NCI-H1694 (cell line): ENCODE data around the gene LEAP2.
"Not testable (repeated sequence)": the region's sequence is repeated elsewhere in the genome, so short reads cannot be mapped to it uniquely, and the experiment has no call there.

ENCODE experiments used
- DNase-seq: peaks from one replicate; lab custom pipeline; 2025; lab: John Stamatoyannopoulos, UW

Gene LEAP2

DNA sequence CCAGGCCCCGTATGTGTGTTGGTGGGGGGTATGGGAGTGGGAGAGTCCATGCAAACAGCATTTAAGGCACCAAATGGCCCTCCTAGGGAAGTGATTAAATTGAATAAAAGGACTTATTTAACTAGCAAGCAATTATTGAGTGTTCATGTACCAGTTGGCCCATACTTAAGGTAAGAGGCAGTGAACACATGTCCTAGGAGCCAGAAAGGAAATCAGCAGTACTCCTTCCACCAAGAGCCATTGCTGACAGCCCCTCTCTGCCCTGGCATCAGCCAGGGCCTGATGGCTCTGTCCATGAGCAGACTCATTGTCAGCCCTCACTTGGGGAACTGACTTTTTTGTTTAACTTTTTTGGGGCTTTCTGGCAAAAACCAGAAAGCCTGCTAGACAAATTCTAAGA, 32.6 kb upstream of the LEAP2 start:
- no peak for DNase-seq

DNA sequence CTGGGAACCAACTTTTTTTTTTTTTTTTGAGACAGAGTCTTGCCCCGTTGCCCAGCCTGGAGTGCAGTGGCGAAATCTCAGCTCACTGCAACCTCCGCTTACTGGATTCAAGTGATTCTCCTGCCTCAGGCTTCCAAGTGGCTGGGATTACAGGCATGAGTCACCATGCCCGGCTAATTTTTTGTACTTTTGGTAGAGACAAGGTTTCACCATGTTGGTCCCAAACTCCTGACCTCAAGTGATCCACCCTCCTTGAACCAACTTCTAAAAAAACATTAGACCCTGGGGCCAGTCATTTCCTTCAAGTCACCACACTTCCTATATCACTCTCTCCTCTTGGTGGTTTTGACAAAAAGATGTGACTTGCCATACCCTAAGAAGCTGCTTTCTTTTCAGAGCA, 32.2 kb upstream of the LEAP2 start:
- DNase-seq: no peak

GRCh38 chr5:132848270-132848669, 25.2 kb upstream of the LEAP2 start:
- DNase-seq: no peak

DNA sequence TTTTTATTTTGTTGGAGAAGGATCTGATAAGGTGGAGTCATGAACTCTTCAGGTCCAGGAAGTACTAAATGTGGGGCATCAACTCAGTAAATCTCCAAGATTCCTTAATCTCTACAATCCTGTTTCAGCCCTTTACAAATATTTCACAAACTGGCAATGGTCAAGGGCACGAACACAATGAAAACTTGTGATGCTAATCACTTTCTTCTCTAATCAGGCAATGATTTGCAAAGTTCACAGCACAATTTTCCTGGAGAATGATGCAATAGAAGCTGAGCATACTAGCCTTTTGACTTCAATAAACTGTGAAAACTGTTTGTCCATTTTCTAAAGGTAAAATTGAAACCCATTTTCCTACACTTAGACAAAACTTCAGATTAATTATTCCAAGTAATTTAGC, 24.1 kb upstream of the LEAP2 start:
- no peak for DNase-seq

GRCh38 chr5:132850066-132850465, 23.4 kb upstream of the LEAP2 start:
- no peak for DNase-seq

GRCh38 chr5:132853323-132853722, 20.1 kb upstream of the LEAP2 start:
- DNase-seq: no peak

- DNase-seq: no peak
Observed at GRCh38 chr5:132853790-132854189, 19.7 kb upstream of the LEAP2 start.

DNA sequence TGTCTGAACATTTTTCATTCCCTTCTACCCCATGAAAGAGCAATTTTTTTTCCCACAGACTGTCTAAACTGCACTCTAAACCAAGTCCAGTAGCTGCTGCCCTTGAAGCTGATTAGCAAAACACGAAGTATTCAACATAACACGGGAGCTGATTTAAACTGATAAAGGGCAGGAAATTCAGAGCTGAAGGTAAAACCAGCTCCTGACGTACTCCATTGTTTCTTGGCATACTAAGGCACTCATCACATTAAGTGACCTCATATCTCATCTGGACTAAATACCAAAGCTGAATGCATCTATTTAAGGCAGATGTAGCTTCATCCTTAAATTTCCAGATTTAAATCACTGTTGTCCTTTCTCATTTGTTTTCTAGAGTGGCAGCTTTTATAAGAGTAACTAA, 19.2 kb upstream of the LEAP2 start:
- no peak for DNase-seq

- not testable (repeated sequence) for DNase-seq
Observed at GRCh38 chr5:132854992-132855391, 18.5 kb upstream of the LEAP2 start.

GRCh38 chr5:132856011-132856410, 17.5 kb upstream of the LEAP2 start:
- no peak for DNase-seq

DNA sequence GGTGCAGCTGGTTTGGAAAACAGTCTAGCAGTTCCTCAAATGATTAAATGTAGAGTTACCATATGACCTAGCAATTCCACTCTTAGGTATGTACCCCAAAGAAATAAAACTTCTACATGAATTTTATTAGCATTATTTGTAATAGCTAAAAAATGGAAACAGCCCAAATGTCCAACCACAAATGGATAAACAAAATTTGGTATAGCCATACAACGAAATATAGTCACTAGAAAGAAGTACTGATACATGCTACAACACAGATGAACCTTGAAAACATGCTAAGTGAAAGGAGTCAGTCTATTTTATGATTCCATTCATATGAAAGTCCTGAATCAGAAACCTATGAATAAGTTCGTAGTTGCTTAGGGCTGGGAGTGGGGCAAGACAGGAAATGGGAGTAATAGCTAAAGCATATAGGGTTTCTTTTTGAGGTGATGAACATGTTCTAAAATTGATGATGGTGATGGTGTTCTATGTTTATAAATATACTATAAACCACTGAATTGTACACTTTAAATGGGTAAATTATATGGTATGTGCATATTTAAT, 13.5 kb upstream of the LEAP2 start:
- no peak for DNase-seq

DNA sequence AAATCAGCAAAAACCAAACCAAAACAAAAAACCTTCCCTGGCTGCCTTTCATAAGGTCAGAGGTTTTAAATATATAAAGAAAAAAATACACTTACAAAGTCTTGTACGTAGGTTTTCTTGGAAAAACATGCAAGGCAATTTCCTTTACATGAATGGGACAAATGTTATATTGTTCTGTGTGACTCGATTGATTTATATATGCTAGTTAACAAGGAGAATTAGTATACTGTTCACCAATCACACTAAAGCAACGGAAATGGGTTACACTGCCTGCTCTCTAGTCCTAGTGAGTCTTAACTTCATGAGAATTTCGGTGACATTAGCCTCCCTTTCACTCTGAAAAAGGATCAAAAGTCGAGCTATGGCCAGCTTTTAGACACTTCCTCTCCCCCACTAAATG, 12.7 kb upstream of the LEAP2 start:
- no peak for DNase-seq

DNA sequence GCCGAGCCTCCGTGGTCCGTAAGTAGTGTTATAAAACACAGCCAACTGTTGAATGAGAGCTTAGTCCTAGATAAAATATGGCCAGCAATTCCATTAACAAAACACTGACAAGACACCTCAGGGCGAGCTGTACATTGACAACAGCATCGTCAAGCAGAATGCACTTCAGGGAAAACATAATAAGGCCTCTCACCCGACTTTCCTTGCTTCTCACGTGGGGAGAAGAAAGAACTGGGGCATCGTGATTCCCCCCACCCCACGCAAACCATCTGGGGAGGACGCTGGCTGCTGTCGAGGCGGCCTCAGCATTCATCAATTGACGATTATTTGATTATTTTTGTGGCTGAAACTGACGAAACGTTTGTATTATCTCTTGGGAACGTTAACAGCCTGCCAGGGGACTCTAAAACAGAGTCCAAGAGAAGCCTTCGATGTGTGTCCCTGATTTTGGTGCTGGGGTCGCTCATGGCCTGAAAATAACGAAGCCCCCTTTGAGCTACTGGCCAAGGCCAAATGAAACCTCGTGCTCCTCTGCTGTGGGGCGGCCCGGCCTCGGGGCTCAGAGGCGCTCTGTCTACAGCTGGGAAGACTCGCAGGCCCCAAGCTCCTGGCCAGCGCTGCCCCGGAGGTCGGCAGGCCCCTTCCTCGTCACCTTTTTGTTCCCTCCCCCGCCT, 7.7 kb upstream of the LEAP2 start:
- no peak for DNase-seq

DNA sequence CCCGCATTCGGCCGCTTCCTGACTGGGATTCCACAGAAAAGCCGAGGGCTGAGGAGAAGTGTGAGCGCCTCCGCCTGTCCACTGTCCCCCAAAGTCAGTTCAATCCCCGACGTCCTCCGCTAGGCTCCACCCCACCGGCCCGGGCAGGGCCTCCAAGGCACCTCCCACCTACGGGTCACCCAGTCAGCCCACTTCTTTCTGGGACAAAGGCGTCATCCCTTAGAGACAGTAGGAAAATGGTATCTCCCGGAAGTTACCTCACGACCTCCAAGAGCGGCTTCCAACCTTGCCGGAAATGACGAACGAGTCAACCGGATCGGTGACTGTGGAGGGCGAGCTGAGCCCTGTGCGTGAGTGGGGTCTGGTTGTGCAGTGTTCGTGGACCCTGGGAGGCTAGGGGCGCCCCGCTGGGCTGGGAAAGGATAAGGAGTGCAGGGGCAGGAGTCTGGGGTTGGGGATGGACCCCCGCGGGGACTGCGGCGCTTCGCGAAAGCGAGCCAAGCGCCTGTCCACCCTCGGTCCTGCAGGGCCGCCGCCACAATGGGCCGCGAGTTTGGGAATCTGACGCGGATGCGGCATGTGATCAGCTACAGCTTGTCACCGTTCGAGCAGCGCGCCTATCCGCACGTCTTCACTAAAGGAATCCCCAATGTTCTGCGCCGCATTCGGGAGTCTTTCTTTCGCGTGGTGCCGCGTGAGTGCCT, 7.0 kb upstream of the LEAP2 start, which contains the start of the genes GDF9 and UQCRQ:
TSS of gene GDF9 (minus strand) at position 128 of the 704 bp plus-strand sequence. CDS start 1,936 bp downstream, outside the sequence.
TSS of gene UQCRQ (plus strand) at position 301 of the 704 bp plus-strand sequence. CDS start at position 541, 240 bp downstream.
- DNase-seq: peak; percentile 97

- no peak for DNase-seq
Observed at GRCh38 chr5:132867046-132867451, 6.4 kb upstream of the LEAP2 start.

- no peak for DNase-seq
Observed at GRCh38 chr5:132868754-132869153, 4.7 kb upstream of the LEAP2 start.

DNA sequence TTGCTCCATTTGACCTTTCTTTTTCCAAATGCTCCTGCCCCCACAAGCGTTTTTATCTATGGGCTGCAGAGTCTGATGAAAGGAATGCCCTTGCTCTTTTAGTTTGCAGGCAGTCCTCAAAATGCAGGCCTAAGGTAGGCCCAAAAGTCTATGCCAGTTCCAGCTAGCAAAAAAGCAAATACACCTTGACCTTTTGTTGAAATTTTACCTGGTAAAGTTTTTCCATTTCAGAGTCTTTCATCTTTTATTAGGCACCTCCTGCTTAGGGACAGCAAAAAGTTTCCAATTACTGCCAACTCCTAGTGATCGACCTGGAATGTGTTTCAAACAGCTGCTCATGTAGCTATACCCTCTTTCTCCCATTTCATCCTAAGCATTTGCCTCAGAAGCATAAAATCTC, 2.7 kb upstream of the LEAP2 start:
- no peak for DNase-seq

- no peak for DNase-seq
Observed at GRCh38 chr5:132871459-132872284, 1.8 kb upstream of the LEAP2 start.

DNA sequence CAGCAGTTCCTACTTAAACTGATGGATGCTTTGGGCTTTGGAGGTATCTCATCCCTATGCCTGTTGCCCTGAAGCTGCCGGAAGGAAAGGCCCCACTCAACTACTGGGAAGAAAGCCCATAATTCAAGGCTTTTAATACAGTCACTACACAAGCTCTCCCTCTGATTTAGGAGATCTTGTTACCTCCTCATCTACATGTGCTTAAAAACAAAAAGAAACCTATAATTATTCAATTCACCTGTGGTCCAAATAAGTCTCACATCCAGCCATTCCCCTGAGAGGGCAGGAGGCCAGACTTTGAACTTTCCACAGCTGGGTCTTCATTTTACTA, 715 bp upstream of the LEAP2 start:
- DNase-seq: no peak

- no peak for DNase-seq
Observed at GRCh38 chr5:132873930-132874271, 433 bp downstream of the LEAP2 start.

- DNase-seq: no peak
Observed at GRCh38 chr5:132876020-132876759, 2.7 kb downstream of the LEAP2 start.

GRCh38 chr5:132877466-132877865, 4.0 kb downstream of the LEAP2 start:
- DNase-seq: no peak
